KMS-11 (cell line): ENCODE data around the gene NT5DC1.

ENCODE experiments used
- H2AFZ ChIP-seq: fragments of 200-600 bp; sonication (generic); 2 replicates; pipeline ENCODE4 v1.6.1; 2016; ENCODE audit warnings: antibody characterized with exemption, mixed run types, low read depth
- H3K27ac ChIP-seq: fragments of 200-600 bp; sonication (generic); 2 replicates; pipeline ENCODE4 v1.6.1; 2016; ENCODE audit warnings: mild to moderate bottlenecking, mixed run types
- H3K27me3 ChIP-seq: fragments of 200-600 bp; sonication (generic); 2 replicates; pipeline ENCODE4 v1.6.1; 2017; ENCODE audit warnings: mild to moderate bottlenecking, low read depth, mixed run types, moderate library complexity; ENCODE audit not compliant: insufficient read depth
- H3K36me3 ChIP-seq: fragments of 200-600 bp; sonication (generic); 2 replicates; pipeline ENCODE4 v1.6.1; 2017; ENCODE audit warnings: mild to moderate bottlenecking, mixed run types; ENCODE audit not compliant: insufficient read depth
- H3K4me1 ChIP-seq: fragments of 200-600 bp; sonication (generic); 2 replicates; pipeline ENCODE4 v1.6.1; 2016; ENCODE audit warnings: mild to moderate bottlenecking, low read depth, mixed run types; ENCODE audit not compliant: poor library complexity, severe bottlenecking
- H3K4me2 ChIP-seq: fragments of 200-600 bp; sonication (generic); 2 replicates; pipeline ENCODE4 v1.7.0; 2016; ENCODE audit warnings: mild to moderate bottlenecking, mixed run types
- H3K4me3 ChIP-seq: fragments of 200-600 bp; sonication (generic); IDR thresholded peaks from 2 replicates; pipeline ENCODE4 v1.6.1; 2017; ENCODE audit warnings: low read depth, low read length, mixed read lengths; ENCODE audit not compliant: insufficient read depth
- H3K79me2 ChIP-seq: fragments of 200-600 bp; sonication (generic); 2 replicates; pipeline ENCODE4 v1.6.1; 2016; ENCODE audit warnings: low read depth, mixed run types; ENCODE audit not compliant: insufficient read depth
- H3K9ac ChIP-seq: fragments of 200-600 bp; sonication (generic); 2 replicates; pipeline ENCODE4 v1.6.1; 2016; ENCODE audit warnings: mild to moderate bottlenecking, mixed run types
- H4K20me1 ChIP-seq: fragments of 200-600 bp; sonication (generic); 2 replicates; pipeline ENCODE4 v1.6.1; 2016; ENCODE audit warnings: mild to moderate bottlenecking, mixed run types; ENCODE audit not compliant: insufficient read depth
- CTCF ChIP-seq: fragments of 200-600 bp; sonication (generic); conservative IDR thresholded peaks from 2 replicates; pipeline ENCODE4 v1.6.1; 2017; ENCODE audit warnings: low read depth, mild to moderate bottlenecking, antibody characterized with exemption, low read length, moderate library complexity, mixed read lengths

The NT5DC1 gene

GRCh38 chr6:116221911-116222310 is 121.3 kb downstream of the NT5DC1 start:
- no peaks in the 10 kb centered on the region for H3K36me3 ChIP-seq
- H3K27ac ChIP-seq, result no peak overlapping the region
- no peak overlapping the region for H3K4me2 ChIP-seq
- H3K27me3 ChIP-seq, result no peaks in the 10 kb centered on the region
- H3K9ac ChIP-seq, result no peak overlapping the region
- no peaks in the 10 kb centered on the region for H3K79me2 ChIP-seq
- H3K4me3 ChIP-seq, result no peak overlapping the region
- no peaks in the 10 kb centered on the region for H3K4me1 ChIP-seq
- no peaks in the 10 kb centered on the region for H4K20me1 ChIP-seq
- H2AFZ ChIP-seq, result no peak overlapping the region
- no peak for TF ChIP-seq CTCF

GRCh38 chr6:116223355-116223754 is 122.7 kb downstream of the NT5DC1 start:
- H3K36me3 ChIP-seq, result no peaks in the 10 kb centered on the region
- H3K9ac ChIP-seq, result no peak overlapping the region
- H3K4me2 ChIP-seq, result no peak overlapping the region
- no peaks in the 10 kb centered on the region for H3K4me1 ChIP-seq
- H4K20me1 ChIP-seq, result no peaks in the 10 kb centered on the region
- no peaks in the 10 kb centered on the region for H3K27me3 ChIP-seq
- no peaks in the 10 kb centered on the region for H3K79me2 ChIP-seq
- no peak overlapping the region for H3K4me3 ChIP-seq
- no peak for TF ChIP-seq CTCF
- H2AFZ ChIP-seq, result no peak overlapping the region
- H3K27ac ChIP-seq, result no peak overlapping the region

GRCh38 chr6:116229287-116229913 is 128.7 kb downstream of the NT5DC1 start:
- no peak for TF ChIP-seq CTCF
- no peak overlapping the region for H2AFZ ChIP-seq

GRCh38 chr6:116234689-116235088 is 134.0 kb downstream of the NT5DC1 start:
- H3K79me2 ChIP-seq, result no peaks in the 10 kb centered on the region
- no peak overlapping the region for H3K27ac ChIP-seq
- no peak overlapping the region for H3K9ac ChIP-seq
- no peak overlapping the region for H3K4me2 ChIP-seq
- no peaks in the 10 kb centered on the region for H3K36me3 ChIP-seq
- H2AFZ ChIP-seq, result no peak overlapping the region
- H4K20me1 ChIP-seq, result no peaks in the 10 kb centered on the region
- no peak overlapping the region for H3K4me3 ChIP-seq
- H3K27me3 ChIP-seq, result no peaks in the 10 kb centered on the region
- TF ChIP-seq CTCF, result no peak
- no peaks in the 10 kb centered on the region for H3K4me1 ChIP-seq

More at GRCh38 chr6:116229287-116229913, 128.7 kb downstream of the NT5DC1 start:
- Histone ChIP-seq H3K27me3 (no peaks in the 10 kb centered on the region), H4K20me1 (no peaks in the 10 kb centered on the region), H3K27ac (no peak overlapping the region), H3K4me2 (no peak overlapping the region), H3K4me3 (no peak overlapping the region), H3K4me1 (no peaks in the 10 kb centered on the region), H3K79me2 (no peaks in the 10 kb centered on the region), H3K36me3 (no peaks in the 10 kb centered on the region), H3K9ac (no peak overlapping the region)
